Activated B cell treated with CpG ODN at 0.5 μM for 24 hours (primary cell): Measurements from ENCODE around the gene GTF2H1. TPM values are rescaled to one million over a fixed set of nuclear protein-coding genes. Genes with fewer than 3 reads are reported as not detected.

ENCODE experiments used
- ATAC-seq: fragments of 200-7000 bp; cut with Tn5 transposase; one replicate; pipeline ENCODE4 v1.10.0; 2021; ENCODE audit warnings: low read depth, mild to moderate bottlenecking, moderate library complexity
- CTCF ChIA-PET: fragments of 350-600 bp; sonication (Branson Sonifier 250); formaldehyde crosslinking; loops from one replicate; lab custom pipeline; 2021; ENCODE audit warnings: antibody characterized with exemption; lab: Charles Lee
- POLR2A ChIA-PET: fragments of 350-600 bp; sonication (Branson Sonifier 250); formaldehyde crosslinking; loops from one replicate; lab custom pipeline; 2021; ENCODE audit warnings: antibody characterized with exemption; lab: Charles Lee
- DNase-seq: peaks from one replicate; pipeline ENCODE4 v3.0.0; 2022
- H3K27ac Mint-ChIP-seq: one replicate; pipeline ENCODE4 v1.8.0; 2020; ENCODE audit warnings: mixed read lengths
- H3K27me3 Mint-ChIP-seq: one replicate; pipeline ENCODE4 v1.8.0; 2021; ENCODE audit warnings: mixed read lengths
- H3K36me3 Mint-ChIP-seq: one replicate; pipeline ENCODE4 v1.8.0; 2021; ENCODE audit warnings: low read depth, mixed read lengths
- H3K4me1 Mint-ChIP-seq: one replicate; pipeline ENCODE4 v1.8.0; 2021; ENCODE audit warnings: mixed read lengths
- H3K4me3 Mint-ChIP-seq: one replicate; pipeline ENCODE4 v1.8.0; 2020; ENCODE audit warnings: mild to moderate bottlenecking, mixed read lengths
- H3K9me3 Mint-ChIP-seq: one replicate; pipeline ENCODE4 v1.8.0; 2020; ENCODE audit warnings: mixed read lengths
- intact Hi-C: fragments of 100-400 bp; cut with micrococcal nuclease; formaldehyde crosslinking; loops from one replicate; pipeline ENCODE4 v1.15.1; 2024
- total RNA-seq: library from RNA; stranded (reverse); gene quantifications from 2 replicates; pipeline ENCODE4 v1.2.3, GENCODE V29; 2022
- TF ChIP-seq, protein P1 (sequence below): fragments of 200-600 bp; IDR thresholded peaks from one replicate; pipeline ENCODE4 v1.8.0; 2022; ENCODE audit warnings: antibody characterized with exemption, mild to moderate bottlenecking

Gene GTF2H1
- total RNA-seq, 1 donor from 2014 or later, result 71.5 TPM

DNA sequence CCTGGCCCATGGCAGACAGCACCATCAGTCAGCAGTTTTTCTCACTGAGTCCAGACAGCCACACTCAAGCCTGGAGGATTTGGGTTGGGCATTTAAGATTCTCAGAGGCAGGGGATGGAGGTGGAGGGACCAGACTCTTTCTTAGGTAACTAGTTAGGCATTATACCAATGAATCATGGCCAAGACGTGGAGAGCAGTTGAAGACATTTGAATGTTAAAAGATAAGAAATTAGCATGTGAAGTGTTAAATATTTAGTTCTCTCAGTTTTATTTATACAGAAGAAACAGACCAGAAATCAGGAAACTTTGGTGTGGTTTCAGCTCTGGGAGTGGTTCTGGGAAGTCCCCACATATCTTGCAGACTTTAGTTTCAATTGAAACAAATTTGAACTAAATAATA is 9.9 kb downstream of the GTF2H1 start:
- peaks cover 42% of the 10 kb centered on the region for H3K4me1 Mint-ChIP-seq
- DNase-seq, result no peak
- TF ChIP-seq, protein P1, sequence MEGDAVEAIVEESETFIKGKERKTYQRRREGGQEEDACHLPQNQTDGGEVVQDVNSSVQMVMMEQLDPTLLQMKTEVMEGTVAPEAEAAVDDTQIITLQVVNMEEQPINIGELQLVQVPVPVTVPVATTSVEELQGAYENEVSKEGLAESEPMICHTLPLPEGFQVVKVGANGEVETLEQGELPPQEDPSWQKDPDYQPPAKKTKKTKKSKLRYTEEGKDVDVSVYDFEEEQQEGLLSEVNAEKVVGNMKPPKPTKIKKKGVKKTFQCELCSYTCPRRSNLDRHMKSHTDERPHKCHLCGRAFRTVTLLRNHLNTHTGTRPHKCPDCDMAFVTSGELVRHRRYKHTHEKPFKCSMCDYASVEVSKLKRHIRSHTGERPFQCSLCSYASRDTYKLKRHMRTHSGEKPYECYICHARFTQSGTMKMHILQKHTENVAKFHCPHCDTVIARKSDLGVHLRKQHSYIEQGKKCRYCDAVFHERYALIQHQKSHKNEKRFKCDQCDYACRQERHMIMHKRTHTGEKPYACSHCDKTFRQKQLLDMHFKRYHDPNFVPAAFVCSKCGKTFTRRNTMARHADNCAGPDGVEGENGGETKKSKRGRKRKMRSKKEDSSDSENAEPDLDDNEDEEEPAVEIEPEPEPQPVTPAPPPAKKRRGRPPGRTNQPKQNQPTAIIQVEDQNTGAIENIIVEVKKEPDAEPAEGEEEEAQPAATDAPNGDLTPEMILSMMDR, result no peak
- H3K27me3 Mint-ChIP-seq, result no peaks in the 10 kb centered on the region
- intact Hi-C loops, result loop anchor here (1.0 kb wide), 1 partner anchor 21 kb away; no protein-coding TSS in a partner anchor
- peak overlapping the region; percentile 88 for H3K27ac Mint-ChIP-seq
- H3K36me3 Mint-ChIP-seq, result peaks cover 73% of the 10 kb centered on the region
- no peaks in the 10 kb centered on the region for H3K9me3 Mint-ChIP-seq
- H3K4me3 Mint-ChIP-seq, result peak overlapping the region; percentile 66
- POLR2A ChIA-PET, result interaction anchor here (1.6 to 2.2 kb wide), 2 partner anchors 10 to 63 kb away, joined by 12 to 15 read pairs; partner anchors contain the start of genes GTF2H1, HPS5 and LDHA
- peak; percentile 39 for ATAC-seq
- CTCF ChIA-PET, result no interaction called here

DNA sequence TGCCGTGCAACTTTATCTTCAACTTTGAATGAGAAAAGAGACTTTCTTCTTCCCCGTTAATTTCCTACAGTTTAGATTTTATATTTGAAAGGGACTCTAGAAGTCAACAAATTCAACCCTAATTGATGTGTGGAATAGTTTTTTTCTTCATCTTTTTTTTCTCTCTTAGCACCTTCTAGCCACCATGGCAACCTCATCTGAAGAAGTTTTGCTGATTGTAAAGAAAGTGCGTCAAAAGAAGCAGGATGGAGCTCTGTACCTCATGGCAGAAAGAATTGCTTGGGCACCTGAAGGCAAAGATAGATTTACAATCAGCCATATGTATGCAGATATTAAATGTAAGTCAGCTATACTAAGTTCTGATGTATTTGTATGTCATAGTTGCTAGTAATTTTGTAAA is 10.5 kb downstream of the GTF2H1 start:
- Mint-ChIP-seq H3K4me1 (peaks cover 42% of the 10 kb centered on the region), H3K36me3 (peaks cover 73% of the 10 kb centered on the region), H3K9me3 (no peaks in the 10 kb centered on the region), H3K4me3 (no peak overlapping the region), H3K27ac (peak overlapping the region; percentile 56), H3K27me3 (no peaks in the 10 kb centered on the region)
- DNase-seq (no peak), ATAC-seq (no peak)
- CTCF ChIA-PET, result no interaction called here
- TF ChIP-seq, protein P1, result no peak
- POLR2A ChIA-PET, result interaction anchor here (1.6 to 2.2 kb wide), 2 partner anchors 11 to 62 kb away, joined by 12 to 15 read pairs; partner anchors contain the start of genes GTF2H1, HPS5 and LDHA
- intact Hi-C loops, result loop anchor here (1.0 kb wide), 1 partner anchor 22 kb away; no protein-coding TSS in a partner anchor

DNA sequence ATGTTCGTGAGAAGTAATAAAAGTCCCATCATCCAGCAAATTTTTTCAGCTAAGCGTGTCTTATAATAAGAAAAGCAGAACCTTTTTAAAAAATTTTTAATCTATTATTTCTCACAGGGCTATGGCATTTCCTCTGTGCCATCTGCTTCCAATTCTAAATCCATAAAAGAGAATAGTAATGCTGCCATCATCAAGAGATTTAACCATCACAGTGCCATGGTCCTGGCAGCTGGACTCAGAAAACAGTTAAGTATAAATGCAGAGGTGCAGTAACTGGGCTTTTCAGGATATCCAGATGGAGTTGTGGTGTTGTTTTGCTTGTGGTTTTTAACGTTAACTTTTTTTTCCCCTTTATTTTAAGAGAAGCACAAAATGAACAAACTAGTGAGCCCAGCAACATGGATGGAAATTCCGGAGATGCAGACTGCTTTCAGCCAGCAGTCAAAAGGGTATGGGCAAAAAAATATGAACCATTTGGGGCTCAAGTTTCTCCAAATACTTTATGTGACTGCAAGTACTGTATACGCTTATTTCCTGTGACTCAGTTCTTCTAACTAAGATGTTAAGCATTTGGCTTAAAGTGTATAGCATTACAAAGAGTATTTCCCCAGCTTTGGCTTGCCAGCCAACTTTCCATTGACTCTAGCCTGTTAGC is 25.2 kb downstream of the GTF2H1 start:
- Mint-ChIP-seq H3K9me3 (no peaks in the 10 kb centered on the region), H3K36me3 (peaks cover 67% of the 10 kb centered on the region), H3K4me1 (no peaks in the 10 kb centered on the region), H3K4me3 (no peak overlapping the region), H3K27ac (no peak overlapping the region), H3K27me3 (no peaks in the 10 kb centered on the region)
- ATAC-seq, result no peak
- DNase-seq, result no peak
- intact Hi-C loops, result no loop called here
- TF ChIP-seq, protein P1, result no peak
- ChIA-PET CTCF (interaction anchor here (1.1 kb wide), 1 partner anchor 232 kb away, joined by 4 read pairs; no protein-coding TSS in a partner anchor), POLR2A (no interaction called here)

DNA sequence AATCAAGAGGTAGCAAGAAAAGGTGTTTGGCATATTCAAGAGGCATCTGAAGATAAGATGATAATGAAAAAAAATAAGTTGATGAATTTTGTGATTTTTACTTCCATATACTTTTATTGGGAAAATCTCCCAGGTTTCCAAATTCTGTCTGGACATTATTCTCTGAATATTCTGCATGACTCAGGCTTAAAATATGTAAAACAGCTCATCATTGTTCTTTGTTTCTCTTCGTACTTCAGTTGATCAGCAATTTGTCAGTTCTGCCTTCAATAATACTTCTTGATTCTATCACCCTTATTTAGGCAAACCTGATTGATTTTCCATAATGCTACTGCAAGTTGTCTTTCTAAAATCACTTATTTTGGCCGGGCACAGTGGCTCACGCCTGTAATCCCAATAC is 30.2 kb downstream of the GTF2H1 start:
- CTCF ChIA-PET, result no interaction called here
- Mint-ChIP-seq H3K36me3 (peaks cover 74% of the 10 kb centered on the region), H3K4me3 (no peak overlapping the region), H3K9me3 (no peaks in the 10 kb centered on the region), H3K27me3 (no peaks in the 10 kb centered on the region), H3K27ac (no peak overlapping the region), H3K4me1 (no peaks in the 10 kb centered on the region)
- DNase-seq (no peak), ATAC-seq (no peak)
- TF ChIP-seq, protein P1, result no peak
- POLR2A ChIA-PET, result no interaction called here
- intact Hi-C loops, result no loop called here

DNA sequence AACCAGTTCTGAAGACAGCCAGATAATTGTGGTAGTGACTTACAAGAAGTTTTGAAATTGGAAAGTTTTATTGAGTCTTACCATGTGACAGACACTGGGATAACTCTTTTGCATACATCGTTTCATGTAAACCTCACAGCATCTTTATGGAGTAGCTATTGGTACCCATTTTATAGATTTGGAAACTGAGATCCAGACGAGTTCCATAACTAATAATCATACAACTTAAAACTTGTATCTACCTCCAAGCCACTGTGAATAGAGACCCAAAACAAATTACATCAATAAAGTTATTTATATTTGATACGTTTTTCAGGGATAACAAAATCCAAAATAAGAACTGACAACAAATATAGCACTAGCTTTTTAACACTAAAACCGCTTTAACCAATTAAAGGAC is 36.3 kb downstream of the GTF2H1 start:
- no peak for DNase-seq
- no peak overlapping the region for H3K4me3 Mint-ChIP-seq
- CTCF ChIA-PET, result no interaction called here
- ATAC-seq, result no peak
- intact Hi-C loops, result no loop called here
- H3K36me3 Mint-ChIP-seq, result peaks cover 73% of the 10 kb centered on the region
- H3K27me3 Mint-ChIP-seq, result no peaks in the 10 kb centered on the region
- H3K27ac Mint-ChIP-seq, result no peak overlapping the region
- no peaks in the 10 kb centered on the region for H3K4me1 Mint-ChIP-seq
- POLR2A ChIA-PET, result interaction anchor here (1.1 kb wide), 1 partner anchor 37 kb away, joined by 3 read pairs; no protein-coding TSS in a partner anchor
- TF ChIP-seq, protein P1, result no peak
- H3K9me3 Mint-ChIP-seq, result no peaks in the 10 kb centered on the region
